ENCODE measurements around the gene AURKB. TPM values are rescaled to one million over a fixed set of nuclear protein-coding genes. Genes with fewer than 3 reads are reported as not detected.

Gene AURKB
- total RNA-seq, 1 donor from 2014 or later, result 17.3 TPM

DNA sequence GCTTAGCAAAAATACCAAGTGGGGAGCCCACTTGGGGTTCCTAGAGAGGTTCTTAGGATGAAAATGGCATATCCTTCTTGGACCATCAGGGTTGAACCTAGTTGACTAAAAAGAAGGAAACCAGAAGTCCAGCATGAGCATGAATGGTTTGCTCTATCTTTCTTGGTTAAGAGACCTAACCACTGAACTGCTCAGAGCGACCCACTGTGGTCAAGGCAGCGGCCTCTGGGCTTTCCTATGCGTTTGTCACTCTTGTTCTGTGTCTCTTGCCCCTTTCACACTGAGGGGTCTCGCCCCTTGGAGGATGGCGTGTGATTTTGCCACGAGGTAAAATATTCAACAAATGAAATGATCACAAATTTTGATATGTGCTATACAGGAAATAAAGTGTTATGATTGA lies 19.9 kb downstream of the AURKB start:
- peaks cover 10% of the 10 kb centered on the region for H3K27me3 Mint-ChIP-seq (ENCODE audit: unreplicated experiment)
- H3K4me3 Mint-ChIP-seq (ENCODE audit: unreplicated experiment), result no peak overlapping the region
- no peaks in the 10 kb centered on the region for H3K36me3 Mint-ChIP-seq (ENCODE audit: unreplicated experiment)
- peaks cover 6% of the 10 kb centered on the region for H3K4me1 Mint-ChIP-seq (ENCODE audit: low read depth, unreplicated experiment)
- peaks cover 9% of the 10 kb centered on the region for H3K9me3 Mint-ChIP-seq (ENCODE audit: unreplicated experiment)
- DNase-seq, result no peak
- TF ChIP-seq, protein P1, sequence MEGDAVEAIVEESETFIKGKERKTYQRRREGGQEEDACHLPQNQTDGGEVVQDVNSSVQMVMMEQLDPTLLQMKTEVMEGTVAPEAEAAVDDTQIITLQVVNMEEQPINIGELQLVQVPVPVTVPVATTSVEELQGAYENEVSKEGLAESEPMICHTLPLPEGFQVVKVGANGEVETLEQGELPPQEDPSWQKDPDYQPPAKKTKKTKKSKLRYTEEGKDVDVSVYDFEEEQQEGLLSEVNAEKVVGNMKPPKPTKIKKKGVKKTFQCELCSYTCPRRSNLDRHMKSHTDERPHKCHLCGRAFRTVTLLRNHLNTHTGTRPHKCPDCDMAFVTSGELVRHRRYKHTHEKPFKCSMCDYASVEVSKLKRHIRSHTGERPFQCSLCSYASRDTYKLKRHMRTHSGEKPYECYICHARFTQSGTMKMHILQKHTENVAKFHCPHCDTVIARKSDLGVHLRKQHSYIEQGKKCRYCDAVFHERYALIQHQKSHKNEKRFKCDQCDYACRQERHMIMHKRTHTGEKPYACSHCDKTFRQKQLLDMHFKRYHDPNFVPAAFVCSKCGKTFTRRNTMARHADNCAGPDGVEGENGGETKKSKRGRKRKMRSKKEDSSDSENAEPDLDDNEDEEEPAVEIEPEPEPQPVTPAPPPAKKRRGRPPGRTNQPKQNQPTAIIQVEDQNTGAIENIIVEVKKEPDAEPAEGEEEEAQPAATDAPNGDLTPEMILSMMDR (IDR thresholded peaks at IDR 0.05; ENCODE audit: partially characterized antibody, unreplicated experiment), result no peak
- H3K27ac Mint-ChIP-seq (ENCODE audit: unreplicated experiment), result peak overlapping the region; percentile 89

GRCh38 chr17:8189711-8190477 lies 20.5 kb downstream of the AURKB start, which contains the start of gene BORCS6:
Gene BORCS6, minus strand, starts transcription at chr17:8190180. Its CDS starts 40 bp downstream, at chr17:8190140.
- DNase-seq, result peak; percentile 92
- H3K4me1 Mint-ChIP-seq (ENCODE audit: low read depth, unreplicated experiment), result peaks cover 6% of the 10 kb centered on the region
- no peaks in the 10 kb centered on the region for H3K36me3 Mint-ChIP-seq (ENCODE audit: unreplicated experiment)
- TF ChIP-seq, protein P1 (IDR thresholded peaks at IDR 0.05; ENCODE audit: partially characterized antibody, unreplicated experiment), result no peak
- H3K27me3 Mint-ChIP-seq (ENCODE audit: unreplicated experiment), result peaks cover 11% of the 10 kb centered on the region
- no peak within 1 kb of the TSS for H3K4me3 Mint-ChIP-seq (ENCODE audit: unreplicated experiment)
- H3K9me3 Mint-ChIP-seq (ENCODE audit: unreplicated experiment), result peaks cover 9% of the 10 kb centered on the region
- H3K27ac Mint-ChIP-seq (ENCODE audit: unreplicated experiment), result peak within 1 kb of the TSS; percentile 89

GRCh38 chr17:8189041-8189710 lies 21.2 kb downstream of the AURKB start:
- H3K27ac Mint-ChIP-seq (ENCODE audit: unreplicated experiment), result no peak overlapping the region
- H3K4me1 Mint-ChIP-seq (ENCODE audit: low read depth, unreplicated experiment), result peaks cover 6% of the 10 kb centered on the region
- H3K36me3 Mint-ChIP-seq (ENCODE audit: unreplicated experiment), result no peaks in the 10 kb centered on the region
- H3K27me3 Mint-ChIP-seq (ENCODE audit: unreplicated experiment), result peaks cover 11% of the 10 kb centered on the region
- peaks cover 9% of the 10 kb centered on the region for H3K9me3 Mint-ChIP-seq (ENCODE audit: unreplicated experiment)
- DNase-seq, result no peak
- H3K4me3 Mint-ChIP-seq (ENCODE audit: unreplicated experiment), result no peak overlapping the region
- TF ChIP-seq, protein P1 (IDR thresholded peaks at IDR 0.05; ENCODE audit: partially characterized antibody, unreplicated experiment), result no peak

DNA sequence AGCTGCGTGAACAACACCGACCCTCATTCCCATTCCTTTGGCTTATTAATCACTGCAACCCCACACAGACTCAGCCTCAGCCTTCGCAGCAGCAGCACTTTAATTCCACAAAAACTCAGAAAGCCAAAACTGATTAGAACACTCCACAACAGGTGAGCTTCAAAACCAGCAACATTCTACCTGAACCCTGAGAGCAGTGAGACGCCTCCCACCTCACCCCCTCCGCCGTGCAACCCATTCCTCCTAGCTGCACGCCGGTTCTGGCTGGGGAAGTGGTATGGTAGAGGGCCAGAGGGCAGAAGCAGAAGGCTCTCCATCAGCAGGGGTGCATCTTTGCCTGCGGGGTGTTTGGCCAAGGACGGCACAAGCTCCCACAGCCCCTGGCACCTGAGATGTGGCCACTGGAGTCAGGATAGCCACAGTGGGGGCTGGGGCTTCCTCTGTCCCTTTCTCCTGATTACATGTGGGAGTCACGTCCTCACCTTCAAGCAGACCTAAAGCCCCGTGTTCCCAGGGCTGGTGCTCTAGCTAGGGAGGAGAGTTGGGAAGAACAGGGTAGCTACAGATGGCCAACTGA lies 22.0 kb downstream of the AURKB start:
- TF ChIP-seq, protein P1 (IDR thresholded peaks at IDR 0.05; ENCODE audit: partially characterized antibody, unreplicated experiment), result no peak
- DNase-seq, result no peak
- H3K4me1 Mint-ChIP-seq (ENCODE audit: low read depth, unreplicated experiment), result peaks cover 9% of the 10 kb centered on the region
- H3K27me3 Mint-ChIP-seq (ENCODE audit: unreplicated experiment), result peaks cover 11% of the 10 kb centered on the region
- no peak overlapping the region for H3K27ac Mint-ChIP-seq (ENCODE audit: unreplicated experiment)
- no peaks in the 10 kb centered on the region for H3K36me3 Mint-ChIP-seq (ENCODE audit: unreplicated experiment)
- no peak overlapping the region for H3K4me3 Mint-ChIP-seq (ENCODE audit: unreplicated experiment)
- H3K9me3 Mint-ChIP-seq (ENCODE audit: unreplicated experiment), result peaks cover 12% of the 10 kb centered on the region
